Muscle of arm (tissue), 12 donors: ENCODE data around the gene GTF2F2. TPM values are rescaled to one million over a fixed set of nuclear protein-coding genes. Genes with fewer than 3 reads are reported as not detected.
"Not testable (repeated sequence)": the region's sequence is repeated elsewhere in the genome, so short reads cannot be mapped to it uniquely, and the experiment has no call there.

Experiments used
- DNase-seq: peaks from one replicate; pipeline ENCODE4 v3.0.0-alpha.2; 2013
- polyA plus RNA-seq, 12 donors: library from polyadenylated mRNA; unstranded; fragments of 120-200 nt; gene quantifications; one replicate each; pipeline ENCODE4 v1.2.1, GENCODE V29; 2013; ENCODE audit not compliant: insufficient read length in 12 of 12

Gene GTF2F2
- polyA plus RNA-seq, 12 donors = 8.9 to 22.8 (median 19.7) TPM; not detected in 1

DNA sequence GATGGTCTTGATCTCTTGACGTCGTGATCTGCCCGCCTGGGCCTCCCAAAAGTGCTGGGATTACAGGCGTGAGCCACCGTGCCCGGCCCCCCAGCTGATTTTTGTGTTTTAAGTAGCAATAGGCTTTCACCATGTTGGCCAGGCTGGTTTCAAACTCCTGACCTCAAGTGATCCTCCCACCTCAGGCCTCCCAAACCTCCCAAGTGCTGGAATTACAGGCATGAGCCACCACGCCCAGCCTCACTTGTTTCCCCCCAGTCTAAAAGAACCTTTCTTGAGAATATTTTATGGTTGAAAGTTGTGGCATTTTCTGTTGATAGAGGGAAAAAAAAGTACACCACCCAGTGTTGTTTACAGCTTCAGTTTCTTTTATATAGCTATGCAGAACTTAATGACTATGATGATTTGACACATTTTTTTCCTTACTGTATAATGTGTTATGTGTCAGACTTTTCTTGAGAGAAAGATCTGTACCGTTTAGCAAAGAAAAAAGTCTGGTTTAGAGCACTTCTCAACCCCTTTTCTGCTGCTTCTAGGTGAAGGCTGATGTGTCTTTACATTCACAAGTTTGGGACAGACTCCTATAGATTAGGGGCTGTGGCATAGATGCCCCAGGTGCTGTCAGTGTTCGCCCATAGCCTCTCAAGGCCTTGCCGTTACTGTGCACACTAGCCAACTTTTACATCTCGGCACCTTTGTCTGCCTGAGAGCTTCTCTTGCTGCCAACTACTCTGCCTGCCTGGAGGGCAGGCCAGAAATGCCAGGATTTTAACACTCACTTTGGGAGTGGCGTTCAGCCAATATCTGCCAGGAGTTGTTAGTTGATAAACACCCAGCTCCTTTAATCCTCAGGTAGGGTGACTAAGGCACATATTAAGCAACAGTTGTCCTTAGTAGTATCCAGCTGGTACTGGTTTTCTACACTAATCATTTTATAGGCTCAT, 47.6 kb downstream of the GTF2F2 start:
- DNase-seq = no peak

DNA sequence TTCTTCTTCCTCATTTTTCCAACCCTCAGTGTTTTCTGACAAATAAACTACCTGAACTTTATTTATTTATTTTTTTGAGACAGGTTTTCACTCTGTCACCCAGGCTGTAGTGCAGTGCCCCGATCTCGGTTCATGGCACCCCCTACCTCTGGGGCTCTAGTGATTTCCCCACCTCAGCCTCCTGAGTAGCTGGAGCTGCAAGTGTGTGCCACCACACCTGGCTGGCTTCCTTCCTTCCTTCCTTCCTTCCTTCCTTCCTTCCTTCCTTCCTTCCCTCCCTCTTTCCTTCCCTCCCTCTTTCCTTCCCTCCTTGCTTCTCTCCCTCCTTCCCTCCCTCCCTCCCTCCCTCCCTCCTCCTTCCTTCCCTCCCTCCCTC, 48.2 kb downstream of the GTF2F2 start:
- no peak for DNase-seq

DNA sequence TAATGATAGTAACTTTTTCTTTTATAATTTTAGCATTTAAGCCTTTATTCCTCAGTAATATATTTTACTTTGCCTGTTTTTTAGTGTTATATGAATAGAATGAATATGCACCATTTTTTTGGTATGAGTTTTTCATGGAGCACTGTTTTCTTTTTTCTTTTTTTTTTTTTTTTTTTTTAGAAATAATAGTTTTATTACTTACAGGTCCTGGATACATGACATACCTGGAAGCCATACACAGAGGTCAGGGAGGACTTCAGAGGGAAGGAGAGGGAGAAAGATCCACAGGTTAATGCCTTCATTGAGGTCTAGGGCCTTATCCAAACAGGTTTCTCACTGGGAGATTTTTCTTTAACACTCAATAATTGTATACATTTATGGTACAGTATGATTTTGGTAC, 54.2 kb downstream of the GTF2F2 start:
- DNase-seq = no peak

DNA sequence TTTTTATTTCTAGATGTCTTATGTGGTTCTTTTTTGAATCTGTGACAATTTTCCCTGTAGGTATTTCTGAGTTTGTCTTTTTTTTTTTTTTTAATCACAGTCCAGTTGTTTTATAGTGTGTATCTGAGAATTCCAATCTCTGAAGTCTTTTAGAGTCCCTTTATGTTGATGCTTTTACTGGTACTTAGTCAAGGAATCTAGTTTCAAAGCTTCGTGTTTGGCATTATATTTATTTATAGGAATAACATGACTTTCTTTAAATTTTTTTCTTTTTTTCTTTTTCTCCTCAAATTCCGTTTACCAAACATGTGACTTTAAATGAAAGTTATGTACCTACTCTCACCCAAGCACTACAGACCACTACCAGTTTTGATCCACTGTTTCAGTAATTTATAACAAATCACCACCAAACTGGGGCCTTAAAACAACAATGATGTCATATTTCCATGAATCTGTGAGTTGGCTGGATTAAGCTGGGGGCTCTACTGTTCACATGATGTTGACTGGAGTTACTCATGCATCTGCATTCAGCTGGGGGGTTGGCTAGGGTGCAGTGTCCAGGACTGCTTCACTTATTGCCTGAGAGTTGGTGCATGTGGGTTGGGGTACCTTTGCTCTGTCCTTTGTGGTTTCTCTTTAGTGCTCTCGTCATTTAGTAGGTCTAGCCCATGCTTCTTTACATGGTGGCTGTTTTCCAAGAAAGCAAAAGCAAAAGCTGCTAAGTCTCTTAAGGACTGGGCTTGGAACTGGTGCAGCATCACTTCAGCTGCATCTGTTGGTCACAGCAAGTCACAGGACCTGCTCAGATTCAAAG, 58.2 kb downstream of the GTF2F2 start:
- peak; percentile 52 for DNase-seq

DNA sequence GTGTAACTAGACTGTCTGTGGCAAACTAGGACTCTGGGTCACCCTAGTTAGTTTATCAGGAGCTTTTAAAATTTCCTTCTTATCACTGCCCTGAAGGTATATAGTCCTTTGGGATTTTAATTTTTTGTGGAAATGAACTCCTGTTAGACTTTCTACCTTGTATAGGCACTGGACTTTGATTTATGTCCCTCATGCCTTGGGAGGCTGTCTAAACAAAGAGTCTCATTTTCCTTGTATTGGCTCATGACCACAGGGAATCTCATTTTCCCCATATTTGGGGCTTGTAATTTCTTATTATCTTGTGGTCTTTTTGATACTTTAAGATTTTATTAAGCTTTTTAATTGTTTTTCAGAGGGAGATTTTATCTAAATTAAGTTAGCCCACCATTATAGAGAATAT, 59.1 kb downstream of the GTF2F2 start:
- no peak for DNase-seq

DNA sequence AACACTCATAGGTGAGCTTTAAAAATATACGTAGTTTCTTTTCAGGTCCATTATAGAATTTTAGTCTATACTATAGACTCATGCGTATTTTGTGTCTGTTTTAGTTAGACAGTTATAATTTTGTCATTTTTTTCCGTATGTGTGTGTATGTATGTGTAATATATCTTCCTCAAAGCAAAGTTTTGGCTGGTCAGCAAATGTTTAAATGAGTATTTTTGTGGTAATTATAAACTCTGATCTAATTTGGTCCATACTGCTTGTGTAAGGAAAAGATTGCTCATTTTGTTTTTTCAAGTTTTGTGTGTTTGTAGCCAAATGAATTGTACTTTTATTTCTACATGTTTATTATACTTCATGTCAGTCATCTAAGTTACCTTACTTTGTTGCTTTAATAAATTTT, 60.0 kb downstream of the GTF2F2 start:
- no peak for DNase-seq

DNA sequence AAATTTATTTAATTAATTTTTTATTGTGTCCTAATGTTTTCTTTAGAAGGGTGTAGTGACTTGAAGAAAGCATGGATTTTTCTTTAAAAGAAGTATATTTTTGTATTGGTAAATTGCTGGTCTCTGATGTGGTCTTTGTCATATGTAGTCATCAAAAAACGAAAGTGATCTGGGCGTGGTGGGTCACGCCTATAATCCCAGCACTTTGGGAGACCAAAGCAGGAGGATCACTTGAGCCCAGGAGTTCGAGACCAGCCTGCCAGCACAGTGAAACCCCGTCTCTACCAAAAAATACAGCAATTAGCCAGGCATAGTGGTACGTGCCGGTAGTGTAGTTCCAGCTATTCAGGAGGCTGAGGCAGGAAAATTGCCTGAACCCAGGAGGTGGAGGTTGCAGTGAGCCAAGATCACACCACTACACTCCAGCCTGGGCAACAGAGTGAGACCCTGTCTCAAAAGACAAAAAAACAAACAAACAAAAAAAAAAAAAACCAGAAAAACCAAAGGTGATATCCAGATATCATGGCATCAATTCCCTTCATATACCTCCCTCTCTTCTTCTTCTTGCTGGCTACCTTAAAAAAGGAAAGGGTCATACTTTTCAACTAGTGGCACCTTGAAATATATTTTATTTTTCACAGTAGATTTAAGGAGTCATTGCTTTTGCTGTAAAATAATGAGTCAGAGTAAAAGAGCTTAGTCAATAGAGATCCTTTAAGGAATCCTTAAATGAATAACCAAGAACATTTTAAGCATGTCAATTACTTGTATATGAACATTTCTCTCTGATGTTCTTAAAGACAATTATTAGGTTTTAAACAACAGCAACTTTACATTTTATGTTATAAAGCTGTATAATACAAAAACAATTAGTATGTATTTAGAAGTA, 60.6 kb downstream of the GTF2F2 start:
- no peak for DNase-seq

DNA sequence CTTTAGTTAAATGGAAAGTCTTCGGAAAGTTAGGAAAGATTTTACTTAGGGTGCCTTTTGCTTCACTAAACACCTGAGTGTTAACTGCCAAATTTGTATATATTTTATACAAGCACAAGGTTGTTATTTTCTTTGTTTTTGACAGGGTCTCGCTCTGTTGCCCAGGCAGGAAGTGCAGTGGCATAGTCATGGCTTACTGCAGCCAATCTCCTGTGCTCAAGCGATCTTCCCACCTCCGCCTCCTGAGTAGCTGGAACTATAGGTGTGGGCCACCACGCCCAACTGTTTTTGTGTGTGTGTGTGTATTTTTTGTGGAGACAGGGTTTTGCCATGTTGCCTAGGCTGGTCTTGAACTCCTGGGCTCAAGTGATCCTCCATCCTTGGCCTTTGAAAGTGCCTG, 64.4 kb downstream of the GTF2F2 start:
- DNase-seq = no peak

DNA sequence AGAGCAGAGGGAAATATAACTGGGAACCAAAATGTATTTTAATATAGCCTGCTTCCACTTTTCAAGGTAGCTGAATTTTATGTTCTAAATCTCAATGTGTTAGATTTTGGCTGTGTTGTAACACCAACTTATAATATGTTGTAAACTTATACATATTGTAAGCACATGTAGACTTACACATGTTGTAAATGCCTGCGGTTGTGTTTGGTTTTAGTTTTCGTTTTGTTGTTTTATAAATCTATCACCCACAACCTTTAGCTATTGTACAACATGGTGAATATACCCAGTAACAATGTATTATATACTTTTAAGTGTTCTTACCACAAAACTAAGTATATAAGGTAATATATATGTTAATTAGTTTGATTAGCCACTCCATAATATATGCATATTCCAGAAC, 65.0 kb downstream of the GTF2F2 start:
- DNase-seq = no peak

DNA sequence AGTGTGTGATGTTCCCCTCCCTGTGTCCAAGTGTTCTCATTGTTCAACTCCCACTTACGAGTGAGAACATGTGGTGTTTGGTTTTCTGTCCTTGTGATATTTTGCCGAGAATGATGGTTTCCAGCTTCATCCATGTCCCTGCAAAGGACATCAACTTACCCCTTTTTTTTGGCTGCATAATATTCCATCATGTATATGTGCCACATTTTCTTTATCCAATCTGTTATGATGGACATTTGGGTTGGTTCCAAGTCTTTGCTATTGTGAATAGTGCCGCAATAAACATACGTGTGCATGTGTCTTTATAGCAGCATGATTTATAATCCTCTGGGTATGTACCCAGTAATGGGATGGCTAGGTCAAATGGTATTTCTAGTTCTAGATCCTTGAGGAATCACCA, 68.8 kb downstream of the GTF2F2 start:
- DNase-seq = not testable (repeated sequence)

DNA sequence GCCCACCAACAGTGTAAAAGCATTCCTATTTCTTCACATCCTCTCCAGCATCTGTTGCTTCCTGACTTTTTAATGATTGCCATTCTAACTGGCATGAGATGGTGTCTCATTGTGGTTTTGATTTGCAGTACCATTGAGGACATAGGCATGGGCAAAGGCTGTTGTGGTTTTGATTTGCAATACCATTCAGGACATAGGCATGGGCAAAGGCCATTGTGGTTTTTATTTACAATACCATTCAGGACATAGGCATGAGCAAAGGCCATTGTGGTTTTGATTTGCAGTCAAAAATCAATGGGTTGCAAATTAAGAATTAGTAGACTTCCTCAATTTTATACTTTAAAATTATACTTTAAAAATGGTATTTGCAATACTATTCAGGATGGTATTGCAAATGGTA, 69.2 kb downstream of the GTF2F2 start:
- not testable (repeated sequence) for DNase-seq

DNA sequence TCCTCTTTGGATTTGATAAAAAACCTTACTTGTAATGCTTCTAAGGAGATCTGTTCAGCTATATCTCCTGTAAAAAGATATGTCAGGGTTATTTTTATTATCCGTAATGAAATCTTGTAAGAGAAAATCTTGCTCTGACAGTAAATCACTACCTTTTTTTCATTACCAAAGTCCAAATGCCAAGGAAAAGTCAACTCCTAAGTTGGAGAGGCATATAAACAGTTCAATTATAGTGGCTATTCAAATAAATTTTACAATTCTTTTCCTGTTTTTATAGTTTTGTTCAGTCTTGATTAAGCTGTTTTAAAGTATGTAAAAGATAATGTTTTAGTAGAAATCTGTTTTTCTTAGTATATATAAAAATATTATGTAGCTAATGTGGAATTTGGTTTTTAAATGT, 71.6 kb downstream of the GTF2F2 start:
- DNase-seq = no peak

DNA sequence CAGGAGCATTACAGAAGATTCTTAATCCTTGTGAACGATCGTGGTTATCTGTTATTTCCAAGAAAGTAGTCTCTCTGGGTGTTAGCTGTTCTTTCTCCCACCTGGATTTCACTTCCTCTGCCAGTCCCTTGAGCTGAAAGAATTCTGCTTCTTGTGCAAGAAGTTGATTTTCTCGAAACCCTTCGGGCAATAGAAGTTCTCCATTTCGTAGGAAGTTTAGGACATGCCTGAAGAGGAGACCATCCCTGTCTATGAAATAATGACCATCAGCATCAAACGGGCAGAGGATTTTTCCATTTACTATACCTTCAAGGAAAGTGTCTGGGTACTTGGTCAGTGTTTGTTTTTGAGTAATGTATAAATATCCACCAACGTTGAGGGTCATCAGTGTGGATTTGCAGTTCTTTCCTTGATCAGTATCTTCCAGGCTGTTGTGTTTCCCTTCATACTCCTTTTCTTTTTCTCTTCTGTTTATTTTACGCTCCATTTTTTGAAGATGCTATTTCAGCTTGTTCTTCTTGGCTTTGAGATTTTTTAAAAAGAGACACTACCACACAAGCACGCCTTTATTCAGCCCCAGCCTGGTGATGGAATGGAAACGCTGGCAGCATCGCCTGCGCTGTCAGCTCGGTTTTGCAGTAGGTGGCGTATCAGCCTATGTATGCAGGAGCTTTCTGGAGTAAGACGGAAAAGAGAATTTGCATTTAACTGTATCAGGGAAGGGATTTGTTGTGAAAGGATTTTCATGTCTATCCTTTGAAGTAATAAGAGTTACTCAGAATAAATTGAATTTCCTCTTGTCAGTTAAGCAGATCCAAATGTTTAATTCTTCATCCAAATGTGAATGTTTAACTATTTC, 74.0 kb downstream of the GTF2F2 start:
- peak; percentile 86 for DNase-seq

DNA sequence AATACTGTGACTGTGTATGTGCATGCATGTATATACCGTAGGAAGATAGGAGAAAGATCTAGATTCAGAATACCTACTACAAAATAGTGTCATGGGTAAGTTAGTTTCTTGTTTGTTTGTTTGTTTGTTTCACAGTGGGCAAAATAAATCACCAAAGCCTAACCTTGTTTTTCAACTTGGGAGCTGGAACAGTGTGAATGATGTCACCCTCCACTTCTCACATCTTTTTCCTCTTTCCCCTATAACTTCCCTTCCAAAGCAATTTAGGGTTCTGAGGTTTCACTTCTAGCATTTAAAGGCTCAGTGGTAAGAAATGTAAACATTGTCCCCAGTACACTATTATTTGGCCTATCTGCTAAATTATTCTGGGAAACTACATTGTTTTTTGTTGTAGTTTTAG, 75.1 kb downstream of the GTF2F2 start:
- no peak for DNase-seq

DNA sequence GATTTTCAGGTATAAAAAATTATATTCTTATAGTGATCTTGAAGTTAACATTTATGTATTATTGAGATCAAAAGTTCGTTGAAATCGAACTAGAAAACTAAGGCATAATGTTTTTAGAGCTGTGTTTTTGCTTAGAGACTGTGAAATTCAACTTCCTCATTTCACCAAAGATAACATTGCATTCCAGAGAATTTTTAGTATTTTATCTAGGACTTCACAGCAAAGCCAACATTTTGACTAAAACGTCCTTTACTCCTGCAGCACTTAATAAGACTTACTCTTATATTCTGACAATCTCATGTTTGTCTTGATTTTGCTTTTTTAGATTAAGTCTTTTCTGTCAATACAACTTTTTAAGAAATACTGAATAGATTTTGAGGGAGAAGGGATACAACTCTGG, 75.8 kb downstream of the GTF2F2 start:
- no peak for DNase-seq

DNA sequence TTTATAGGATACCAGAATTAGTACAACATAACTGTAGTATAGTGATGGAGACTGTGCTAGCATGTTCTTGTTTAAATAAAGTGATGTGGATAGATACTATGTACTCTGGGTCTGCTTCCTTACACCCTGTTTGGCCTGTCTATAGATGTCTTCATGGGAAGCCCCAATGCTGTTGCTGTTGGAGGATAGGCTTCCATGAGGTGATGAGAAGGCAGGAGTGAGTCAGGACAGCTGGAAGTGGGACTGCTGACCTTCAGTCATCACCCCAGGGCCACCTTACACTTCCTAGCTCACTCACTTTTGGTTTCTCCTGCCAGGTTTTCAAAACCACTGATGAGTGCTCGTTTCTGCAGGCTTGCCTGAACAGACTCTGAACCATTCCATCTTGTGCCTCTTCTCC, 76.3 kb downstream of the GTF2F2 start:
- no peak for DNase-seq

DNA sequence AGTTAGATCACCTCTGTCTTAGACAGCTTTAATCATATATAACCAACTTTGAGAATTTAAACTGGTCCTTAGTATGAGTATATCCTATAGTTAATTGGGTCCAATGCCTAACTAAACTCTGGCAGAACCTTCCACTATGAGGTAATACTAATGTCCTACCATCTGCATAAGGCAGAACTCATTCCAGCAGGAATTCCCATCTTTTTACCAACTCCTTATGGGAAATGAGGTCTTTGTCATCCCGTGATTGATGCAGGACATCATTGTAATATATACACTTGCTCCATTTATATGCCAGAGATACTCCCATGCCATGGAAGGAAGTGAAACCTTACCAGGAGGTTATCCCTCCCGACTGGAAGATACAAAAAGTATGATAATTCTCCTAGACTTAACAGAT, 77.7 kb downstream of the GTF2F2 start:
- DNase-seq = no peak

DNA sequence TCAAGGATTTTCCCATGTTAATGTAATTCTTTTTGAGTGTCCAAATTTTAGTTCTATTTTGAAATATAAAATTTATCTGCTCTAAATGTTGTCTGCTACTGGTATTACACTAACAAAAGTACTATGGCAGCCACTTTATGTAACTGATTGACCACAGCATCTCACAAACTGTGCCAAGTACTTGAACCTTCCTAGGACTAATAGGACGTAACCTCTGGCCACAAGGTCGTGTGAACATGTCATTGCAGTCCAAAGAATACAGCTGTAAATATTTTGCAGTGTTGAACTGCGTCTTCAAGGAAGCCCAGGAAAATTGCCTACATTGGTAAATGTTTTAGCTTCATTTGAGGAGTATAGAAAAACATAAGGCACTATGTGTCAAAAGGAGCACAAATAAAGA, 78.6 kb downstream of the GTF2F2 start:
- DNase-seq = no peak

DNA sequence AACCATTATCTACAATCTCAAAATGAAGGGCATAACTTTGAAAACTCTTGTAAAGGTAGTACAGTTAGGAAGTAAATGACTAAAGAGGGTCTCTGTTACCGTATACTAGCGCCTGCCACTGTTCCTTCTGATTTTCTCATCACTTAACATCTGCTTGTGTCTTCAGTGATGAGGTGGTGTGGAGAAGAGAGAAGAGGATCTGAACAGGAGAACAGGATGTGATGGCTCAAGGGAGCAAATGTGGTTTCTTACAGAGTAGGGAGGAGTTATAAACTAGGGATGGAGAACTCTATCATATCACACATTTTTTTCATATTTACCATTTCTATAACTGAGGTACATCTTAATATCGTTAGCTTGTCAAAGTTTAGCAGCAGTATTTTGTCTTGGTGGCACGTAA, 79.4 kb downstream of the GTF2F2 start:
- DNase-seq = no peak

DNA sequence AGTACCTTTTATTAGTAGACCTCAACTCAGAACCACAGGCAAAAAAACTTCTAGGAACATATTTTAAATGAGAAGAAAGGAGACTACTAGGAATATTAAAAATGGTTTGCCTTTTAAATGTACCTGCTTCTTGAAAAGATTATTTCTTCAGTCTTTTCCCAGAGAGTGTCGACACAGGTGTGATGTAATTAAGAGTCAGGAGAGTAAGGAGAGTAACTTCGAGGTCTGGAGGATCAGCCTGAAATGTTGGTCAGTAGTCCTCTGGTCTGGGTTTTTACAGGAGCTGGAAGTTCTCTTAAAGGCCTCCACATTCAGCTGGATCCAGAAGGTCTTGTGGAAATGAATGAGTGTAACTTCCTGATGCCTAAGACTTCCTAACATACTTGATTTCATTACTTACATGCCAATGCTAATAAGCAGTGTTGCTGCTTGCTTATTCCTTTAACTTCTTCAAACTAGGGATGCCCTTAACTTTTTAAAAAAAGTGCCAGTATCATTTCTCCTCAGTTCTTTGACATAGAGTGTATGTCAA, 80.5 kb downstream of the GTF2F2 start, which contains the start of gene KCTD4:
TSS of gene KCTD4 (minus strand) at position 345 of the 532 bp plus-strand sequence. CDS start 6,478 bp downstream, outside the sequence.
- no peak for DNase-seq

DNA sequence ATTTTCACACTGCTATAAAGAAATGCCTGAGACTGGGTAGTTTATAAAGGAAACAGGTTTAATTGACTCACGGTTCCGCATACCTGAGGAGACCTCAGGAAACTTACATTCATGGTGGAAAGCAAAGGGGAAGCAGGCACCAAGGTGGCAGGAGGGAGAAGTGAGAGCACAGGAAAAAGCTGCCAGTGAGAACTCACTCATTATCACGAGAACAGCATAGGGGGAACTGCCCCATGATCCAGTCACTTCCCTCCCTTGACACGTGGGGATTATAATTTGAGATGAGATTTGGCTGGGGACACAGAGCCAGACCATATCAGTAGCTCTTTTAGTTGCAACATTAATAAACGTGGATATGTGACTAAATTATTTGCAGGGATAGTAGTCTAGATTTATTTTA, 84.8 kb downstream of the GTF2F2 start:
- DNase-seq = no peak
